Right lobe of liver (tissue), 6 donors: ENCODE data around the gene ARSI. TPM values are rescaled to one million over a fixed set of nuclear protein-coding genes. Genes with fewer than 3 reads are reported as not detected.

Experiments used
- ATAC-seq, 4 donors: fragments of 200-7000 bp; cut with Tn5 transposase; one replicate each; pipeline ENCODE4 v1.9.1; 2020; ENCODE audit warnings: mild to moderate bottlenecking in 4 of 4, moderate library complexity in 4 of 4
- DNase-seq, 3 donors: peaks; one replicate each; pipeline ENCODE4 v3.0.0-alpha.2; 2020
- H3K27ac ChIP-seq, 3 donors: fragments of 200-600 bp; one replicate each; pipeline ENCODE4 v1.8.0; 2022
- H3K27me3 ChIP-seq, 2 donors: fragments of 200-600 bp; one replicate each; pipeline ENCODE4 v1.8.0; 2022
- H3K36me3 ChIP-seq, 4 donors: fragments of 200-600 bp; sonication (generic) in 1 of 4; one replicate each; pipeline versions ENCODE4 v1.5.1 to v1.8.0; 2017 to 2022; ENCODE audit warnings: control low read depth in 1 of 4
- H3K4me1 ChIP-seq, 4 donors: fragments of 200-600 bp; sonication (generic) in 1 of 4; one replicate each; pipeline versions ENCODE4 v1.5.1 to v1.8.0; 2017 to 2022; ENCODE audit warnings: control low read depth in 1 of 4
- H3K4me3 ChIP-seq, 3 donors: fragments of 200-600 bp; one replicate each; pipeline ENCODE4 v1.8.0; 2022
- H3K9me3 ChIP-seq, 4 donors: fragments of 200-600 bp; sonication (generic) in 1 of 4; one replicate each; pipeline versions ENCODE4 v1.5.1 to v1.8.0; 2017 to 2022; ENCODE audit warnings: control low read depth in 1 of 4
- CTCF ChIP-seq, 4 donors: fragments of 200-600 bp in 3 of 4; fragments of 450-650 bp in 1 of 4; IDR thresholded peaks; one replicate each; pipeline versions ENCODE4 v1.5.1 to v1.8.0; 2016 to 2022; ENCODE audit warnings: antibody characterized with exemption in 4 of 4, mild to moderate bottlenecking in 2 of 4
- POLR2A ChIP-seq: fragments of 450-650 bp; IDR thresholded peaks from one replicate; pipeline ENCODE4 v1.6.1; 2017; ENCODE audit warnings: antibody characterized with exemption, mild to moderate bottlenecking
- WGBS: methylation state at CpG from one replicate; pipeline ENCODE4 v1.1.6; 2018; ENCODE audit warnings: low coverage, low lambda C conversion rate; ENCODE audit not compliant: insufficient coverage; ENCODE audit errors: missing lambda C conversion rate; 5-methylcytosine and 5-hydroxymethylcytosine counted together
- intact Hi-C, 2 donors: fragments of 100-400 bp; cut with DNase I; formaldehyde crosslinking; loops; one replicate each; pipeline versions ENCODE4 v1.11.2 to v1.14.1; 2022
- total RNA-seq, 6 experiments: library from RNA; depleted of rRNA in 2 of 6; stranded (reverse); fragments of >200 nt in 2 of 6; fragmentation: NEBNext Ultra II Directional in 3 of 6; extraction: Animal tissue kit (Norgen Biotek cat#: 25700) in 3 of 6; gene quantifications; one replicate each; pipeline versions ENCODE4 v1.1.0 to v1.2.4, GENCODE V29; 2016 to 2023
- donor health status: DM: no; HTN: yes; CAD: no.
- donor health status: DM: no; HTN: no; CAD: no.
- donor health status: DM: no; HTN: no; CAD: no.
- donor health status: DM: no; HTN: yes; CAD: no.
- donor health status: DM: no; HTN: yes; CAD: no.

Gene ARSI
- total RNA-seq, 6 experiments from 2014 or later, result 0.06 to 0.51 (median 0.20) TPM; not detected in 1

- DNase-seq, result no peak
- intact Hi-C loops, result no loop called here
- H3K27ac ChIP-seq, result no peak overlapping the region
- 57% methylated on average over 6 of the region's 13 CpGs for WGBS
- no peak overlapping the region for H3K4me3 ChIP-seq
- TF ChIP-seq CTCF (IDR thresholded peaks at IDR 0.05) (no peak), POLR2A (no peak)
- no peaks in the 10 kb centered on the region for H3K36me3 ChIP-seq
- H3K4me1 ChIP-seq, result no peaks in the 10 kb centered on the region
- no peak for ATAC-seq
- H3K9me3 ChIP-seq, result no peaks in the 10 kb centered on the region
- H3K27me3 ChIP-seq, result no peaks in the 10 kb centered on the region
Observed at GRCh38 chr5:150279330-150280020, 23.2 kb downstream of the ARSI start.

GRCh38 chr5:150278916-150279315, 23.8 kb downstream of the ARSI start:
- intact Hi-C loops, result no loop called here
- Histone ChIP-seq H3K27me3 (no peaks in the 10 kb centered on the region), H3K4me3 (no peak overlapping the region), H3K36me3 (no peaks in the 10 kb centered on the region), H3K9me3 (no peaks in the 10 kb centered on the region), H3K4me1 (no peaks in the 10 kb centered on the region), H3K27ac (no peak overlapping the region)
- WGBS, result 72% methylated on average over 5 of the region's 6 CpGs
- TF ChIP-seq CTCF (IDR thresholded peaks at IDR 0.05), result no peak
- TF ChIP-seq POLR2A, result no peak
- ATAC-seq (no peak), DNase-seq (no peak)

- Histone ChIP-seq H3K27me3 (no peaks in the 10 kb centered on the region), H3K9me3 (no peaks in the 10 kb centered on the region), H3K4me1 (no peaks in the 10 kb centered on the region), H3K4me3 (no peak overlapping the region), H3K36me3 (no peaks in the 10 kb centered on the region), H3K27ac (no peak overlapping the region)
- ATAC-seq, result no peak
- DNase-seq, result no peak
- 65% methylated on average over 6 of the region's 7 CpGs for WGBS
- intact Hi-C loops, result no loop called here
- TF ChIP-seq POLR2A, result no peak
- TF ChIP-seq CTCF (IDR thresholded peaks at IDR 0.05), result no peak
Observed at GRCh38 chr5:150278046-150278730, 24.5 kb downstream of the ARSI start.

GRCh38 chr5:150277043-150277442, 25.7 kb downstream of the ARSI start:
- TF ChIP-seq POLR2A, result no peak
- Histone ChIP-seq H3K4me3 (no peak overlapping the region), H3K36me3 (no peaks in the 10 kb centered on the region), H3K27ac (no peak overlapping the region), H3K27me3 (no peaks in the 10 kb centered on the region), H3K9me3 (no peaks in the 10 kb centered on the region), H3K4me1 (no peaks in the 10 kb centered on the region)
- DNase-seq, result no peak
- WGBS, result 20% methylated on average over 1 of the region's 4 CpGs
- intact Hi-C loops, result no loop called here
- ATAC-seq, result no peak

- 43% methylated on average over 1 of the region's 4 CpGs for WGBS
- ATAC-seq, result no peak
Observed at GRCh38 chr5:150274811-150275210, 27.9 kb downstream of the ARSI start.

More at GRCh38 chr5:150274811-150275210, 27.9 kb downstream of the ARSI start:
- Histone ChIP-seq H3K27ac (no peak overlapping the region), H3K4me1 (no peaks in the 10 kb centered on the region), H3K27me3 (no peaks in the 10 kb centered on the region), H3K36me3 (no peaks in the 10 kb centered on the region), H3K4me3 (no peak overlapping the region), H3K9me3 (no peaks in the 10 kb centered on the region)
- no peak for DNase-seq
- intact Hi-C loops, result no loop called here
- no peak for TF ChIP-seq CTCF (IDR thresholded peaks at IDR 0.05)
- TF ChIP-seq POLR2A, result no peak
